ENCODE results near the gene TBX4. TPM values are rescaled to one million over a fixed set of nuclear protein-coding genes. Genes with fewer than 3 reads are reported as not detected.
A peak's percentile ranks its signal among the peaks of the same experiment; 100 is the strongest.

Gene TBX4
- polyA plus RNA-seq, 1 experiment: 0.11 TPM

DNA sequence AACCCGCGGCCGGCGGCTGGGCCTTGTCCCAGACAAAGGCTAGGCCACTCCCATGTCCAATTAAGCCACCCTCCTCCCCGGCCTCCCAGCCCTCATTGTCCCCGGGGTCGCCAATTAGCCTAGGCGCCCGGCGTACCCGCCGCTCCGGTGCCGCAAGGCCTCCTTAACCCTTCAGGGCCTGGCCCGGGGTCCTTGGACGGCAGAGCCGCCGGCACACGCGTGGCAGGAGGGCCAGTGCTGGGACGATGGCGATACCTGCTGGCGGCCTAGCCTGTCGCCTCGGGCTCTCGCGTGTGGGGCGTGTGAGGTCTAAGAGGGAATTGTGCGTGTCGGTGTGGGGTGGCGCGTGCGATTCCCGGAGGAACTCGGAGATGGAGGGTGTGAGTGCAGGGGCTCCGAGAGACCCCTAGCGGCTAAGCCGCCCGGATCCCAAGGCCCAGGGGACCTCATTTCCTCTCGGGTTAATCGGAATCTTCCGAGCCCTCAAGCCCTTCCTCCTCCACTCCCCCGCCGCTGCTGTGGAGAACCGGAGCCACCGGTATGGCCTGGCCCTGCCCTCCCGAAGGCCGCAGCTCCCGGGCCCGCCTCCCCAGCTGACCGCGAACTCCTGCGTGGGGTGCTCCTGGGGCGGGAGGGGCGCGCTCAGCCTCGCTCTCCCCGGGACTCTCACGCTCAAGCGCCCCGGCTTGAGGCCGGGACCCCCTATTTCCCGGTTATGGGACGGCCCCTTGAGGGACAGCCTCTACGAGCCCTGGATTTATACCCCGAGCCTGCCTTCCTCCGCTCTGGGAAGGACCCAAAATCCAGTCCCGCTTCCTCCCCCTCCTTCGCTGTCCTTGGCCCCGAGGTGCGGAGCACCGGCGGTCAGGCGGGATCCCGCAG is 40.7 kb upstream of the TBX4 start:
- TF ChIP-seq, protein P1, sequence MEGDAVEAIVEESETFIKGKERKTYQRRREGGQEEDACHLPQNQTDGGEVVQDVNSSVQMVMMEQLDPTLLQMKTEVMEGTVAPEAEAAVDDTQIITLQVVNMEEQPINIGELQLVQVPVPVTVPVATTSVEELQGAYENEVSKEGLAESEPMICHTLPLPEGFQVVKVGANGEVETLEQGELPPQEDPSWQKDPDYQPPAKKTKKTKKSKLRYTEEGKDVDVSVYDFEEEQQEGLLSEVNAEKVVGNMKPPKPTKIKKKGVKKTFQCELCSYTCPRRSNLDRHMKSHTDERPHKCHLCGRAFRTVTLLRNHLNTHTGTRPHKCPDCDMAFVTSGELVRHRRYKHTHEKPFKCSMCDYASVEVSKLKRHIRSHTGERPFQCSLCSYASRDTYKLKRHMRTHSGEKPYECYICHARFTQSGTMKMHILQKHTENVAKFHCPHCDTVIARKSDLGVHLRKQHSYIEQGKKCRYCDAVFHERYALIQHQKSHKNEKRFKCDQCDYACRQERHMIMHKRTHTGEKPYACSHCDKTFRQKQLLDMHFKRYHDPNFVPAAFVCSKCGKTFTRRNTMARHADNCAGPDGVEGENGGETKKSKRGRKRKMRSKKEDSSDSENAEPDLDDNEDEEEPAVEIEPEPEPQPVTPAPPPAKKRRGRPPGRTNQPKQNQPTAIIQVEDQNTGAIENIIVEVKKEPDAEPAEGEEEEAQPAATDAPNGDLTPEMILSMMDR (IDR thresholded peaks at IDR 0.05; ENCODE audit: low read depth, low read length): peak; percentile 40
- ChIA-PET POLR2A (interaction anchor here (0.8 to 5.0 kb wide), 8 partner anchors 10 to 439 kb away, joined by 3 to 27 read pairs (median 3); partner anchors contain the start of gene TBX2), CTCF (interaction anchor here (0.6 to 3.0 kb wide), 33 partner anchors 8 to 447 kb away, joined by 3 to 39 read pairs (median 4); no protein-coding TSS in a partner anchor)
- H3K27ac ChIP-seq (ENCODE audit: low read depth, low read length): peak overlapping the region; percentile 94
- no peak for DNase-seq (ENCODE audit: low read depth, low spot score)
- H3K4me3 ChIP-seq (ENCODE audit: low read depth, low read length): peak overlapping the region; percentile 68
- peaks cover 6% of the 10 kb centered on the region; the same call in 1 of the 2 replicates for H3K9me3 ChIP-seq (ENCODE audit: control insufficient read depth, insufficient read depth, low read length)
- no peaks in the 10 kb centered on the region for H3K27me3 ChIP-seq (ENCODE audit: control insufficient read depth, insufficient read depth, low read length)

DNA sequence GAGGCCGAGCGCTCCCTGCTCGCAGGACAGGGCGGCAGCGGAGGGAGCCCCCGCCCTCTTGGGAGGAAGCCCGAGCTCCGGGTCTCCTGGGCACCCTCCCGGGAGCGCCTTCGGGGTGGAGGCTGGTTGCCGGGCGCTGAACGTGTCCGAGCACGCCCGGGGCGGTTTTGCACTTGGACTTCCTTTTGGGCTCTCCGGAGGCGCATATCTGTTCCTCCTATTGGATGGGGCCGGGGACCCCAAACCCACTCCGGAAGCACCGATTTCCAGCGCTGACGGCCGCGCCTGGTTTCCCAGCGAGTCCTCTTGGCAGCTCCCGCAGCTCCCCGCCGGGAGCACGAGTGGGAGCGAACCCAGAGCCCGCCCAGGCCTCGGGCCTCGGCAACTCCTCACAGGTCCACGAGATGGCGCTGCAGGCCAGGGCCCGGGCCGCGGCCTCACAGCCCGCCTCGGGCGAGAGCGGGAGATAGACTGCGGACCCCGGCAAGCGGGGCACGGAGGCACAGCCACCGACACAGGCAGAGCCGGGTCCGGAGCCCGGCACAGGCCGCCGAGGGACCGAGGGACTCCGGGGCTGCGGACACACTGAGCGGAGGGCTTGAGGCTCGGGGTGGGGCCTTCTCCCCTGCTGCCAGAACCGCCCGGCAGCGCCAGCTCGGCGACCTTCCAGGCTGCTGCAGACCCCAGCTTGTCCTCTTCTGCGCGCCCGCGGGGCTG is 39.9 kb upstream of the TBX4 start:
- ChIA-PET CTCF (interaction anchor here (0.6 to 3.0 kb wide), 32 partner anchors 8 to 448 kb away, joined by 3 to 39 read pairs (median 4); no protein-coding TSS in a partner anchor), POLR2A (interaction anchor here (0.6 to 5.0 kb wide), 11 partner anchors 9 to 440 kb away, joined by 3 to 27 read pairs (median 3); partner anchors contain the start of gene TBX2)
- Histone ChIP-seq H3K27ac (ENCODE audit: low read depth, low read length) (peak overlapping the region; percentile 94), H3K4me3 (ENCODE audit: low read depth, low read length) (peak overlapping the region; percentile 68), H3K9me3 (ENCODE audit: control insufficient read depth, insufficient read depth, low read length) (peaks cover 6% of the 10 kb centered on the region; the same call in 1 of the 2 replicates), H3K27me3 (ENCODE audit: control insufficient read depth, insufficient read depth, low read length) (no peaks in the 10 kb centered on the region)
- TF ChIP-seq, protein P1 (IDR thresholded peaks at IDR 0.05; ENCODE audit: low read depth, low read length): peak; percentile 94
- DNase-seq (ENCODE audit: low read depth, low spot score): no peak

DNA sequence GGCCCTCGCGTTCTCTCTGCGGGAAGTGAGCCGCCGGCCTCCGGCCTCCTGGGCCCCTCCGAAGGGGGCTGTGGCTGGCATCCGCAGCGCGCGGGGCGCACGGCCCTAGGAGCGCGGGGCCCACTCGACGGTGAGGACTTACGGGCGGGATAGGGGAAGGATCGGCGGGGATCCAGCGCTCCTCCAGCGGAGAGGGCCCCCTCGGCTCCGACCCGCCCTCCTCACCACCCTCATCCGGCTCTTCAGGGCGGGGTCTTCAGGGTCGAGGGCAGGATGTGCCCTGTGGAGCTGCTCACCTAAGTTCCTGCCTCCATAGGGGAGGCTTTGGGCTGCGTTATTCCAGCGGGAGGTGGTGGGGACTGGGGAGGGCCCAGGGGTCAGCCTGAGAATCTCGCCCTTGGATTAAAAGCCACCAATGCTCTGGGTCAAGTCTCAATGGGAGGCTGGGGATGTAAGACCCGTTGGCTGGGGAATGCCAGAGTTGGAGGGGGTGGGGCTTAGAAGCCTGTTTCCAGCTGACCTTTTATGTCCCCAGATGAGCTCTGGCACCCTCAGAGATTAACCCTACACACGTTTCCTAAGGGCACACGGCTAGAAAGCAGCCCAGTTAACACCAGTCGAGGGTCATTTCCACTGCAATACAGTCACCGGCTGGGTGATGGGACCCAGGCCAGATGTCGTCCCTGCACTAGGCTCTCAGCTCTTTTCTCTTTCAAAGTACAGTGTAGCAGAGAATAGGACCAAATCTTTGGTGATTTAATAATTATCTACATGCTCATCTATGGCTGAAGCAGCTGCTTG is 39.2 kb upstream of the TBX4 start:
- H3K27ac ChIP-seq (ENCODE audit: low read depth, low read length): peak overlapping the region; percentile 47
- no peak for DNase-seq (ENCODE audit: low read depth, low spot score)
- H3K4me3 ChIP-seq (ENCODE audit: low read depth, low read length): peak overlapping the region; percentile 68
- POLR2A ChIA-PET: interaction anchor here (0.6 to 1.6 kb wide), 6 partner anchors 8 to 204 kb away, joined by 3 to 8 read pairs (median 4); no protein-coding TSS in a partner anchor
- H3K27me3 ChIP-seq (ENCODE audit: control insufficient read depth, insufficient read depth, low read length): no peaks in the 10 kb centered on the region
- CTCF ChIA-PET: interaction anchor here (0.6 to 3.0 kb wide), 15 partner anchors 10 to 423 kb away, joined by 3 to 39 read pairs (median 4); no protein-coding TSS in a partner anchor
- peaks cover 6% of the 10 kb centered on the region; the same call in 1 of the 2 replicates for H3K9me3 ChIP-seq (ENCODE audit: control insufficient read depth, insufficient read depth, low read length)
- TF ChIP-seq, protein P1 (IDR thresholded peaks at IDR 0.05; ENCODE audit: low read depth, low read length): no peak

DNA sequence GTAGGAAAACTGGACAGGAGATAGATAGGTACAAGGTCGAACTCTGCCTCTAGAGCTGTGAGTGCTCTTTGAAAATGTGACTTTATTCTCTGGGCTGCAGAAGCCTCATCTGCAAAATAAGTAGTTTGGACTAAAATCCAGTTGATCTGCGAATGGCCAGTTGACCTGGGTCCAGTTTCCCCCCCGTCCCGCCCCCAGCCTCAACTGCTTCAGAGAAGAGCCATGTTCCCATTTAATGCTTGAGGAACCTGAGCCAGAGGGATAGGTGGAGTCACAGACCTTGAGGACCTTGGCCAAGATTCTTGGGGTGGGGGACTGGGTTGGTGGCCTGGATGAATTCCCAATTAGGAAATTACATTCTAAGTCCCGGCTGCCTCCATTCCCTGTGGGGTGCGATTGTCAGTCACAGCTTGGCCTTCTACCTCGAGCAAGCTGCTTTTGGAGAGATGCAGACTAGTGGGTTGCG is 38.5 kb upstream of the TBX4 start:
- ChIA-PET CTCF (interaction anchor here (0.6 to 3.0 kb wide), 7 partner anchors 13 to 423 kb away, joined by 3 to 39 read pairs (median 5); no protein-coding TSS in a partner anchor), POLR2A (interaction anchor here (1.0 kb wide), 1 partner anchor 170 kb away, joined by 4 read pairs; no protein-coding TSS in a partner anchor)
- Histone ChIP-seq H3K27me3 (ENCODE audit: control insufficient read depth, insufficient read depth, low read length) (no peaks in the 10 kb centered on the region), H3K27ac (ENCODE audit: low read depth, low read length) (no peak overlapping the region), H3K4me3 (ENCODE audit: low read depth, low read length) (peak overlapping the region; percentile 68; the same call in 1 of the 2 replicates), H3K9me3 (ENCODE audit: control insufficient read depth, insufficient read depth, low read length) (peaks cover 6% of the 10 kb centered on the region; the same call in 1 of the 2 replicates)
- DNase-seq (ENCODE audit: low read depth, low spot score): no peak
- TF ChIP-seq, protein P1 (IDR thresholded peaks at IDR 0.05; ENCODE audit: low read depth, low read length): no peak
